ENCODE data around the gene PLXDC2. TPM values are rescaled to one million over a fixed set of nuclear protein-coding genes. Genes with fewer than 3 reads are reported as not detected.
"Not testable (repeated sequence)": the region's sequence is repeated elsewhere in the genome, so short reads cannot be mapped to it uniquely, and the experiment has no call there.

PLXDC2 gene
- polyA plus RNA-seq (2012; ENCODE audit: missing spikeins), result 0.04 TPM

DNA sequence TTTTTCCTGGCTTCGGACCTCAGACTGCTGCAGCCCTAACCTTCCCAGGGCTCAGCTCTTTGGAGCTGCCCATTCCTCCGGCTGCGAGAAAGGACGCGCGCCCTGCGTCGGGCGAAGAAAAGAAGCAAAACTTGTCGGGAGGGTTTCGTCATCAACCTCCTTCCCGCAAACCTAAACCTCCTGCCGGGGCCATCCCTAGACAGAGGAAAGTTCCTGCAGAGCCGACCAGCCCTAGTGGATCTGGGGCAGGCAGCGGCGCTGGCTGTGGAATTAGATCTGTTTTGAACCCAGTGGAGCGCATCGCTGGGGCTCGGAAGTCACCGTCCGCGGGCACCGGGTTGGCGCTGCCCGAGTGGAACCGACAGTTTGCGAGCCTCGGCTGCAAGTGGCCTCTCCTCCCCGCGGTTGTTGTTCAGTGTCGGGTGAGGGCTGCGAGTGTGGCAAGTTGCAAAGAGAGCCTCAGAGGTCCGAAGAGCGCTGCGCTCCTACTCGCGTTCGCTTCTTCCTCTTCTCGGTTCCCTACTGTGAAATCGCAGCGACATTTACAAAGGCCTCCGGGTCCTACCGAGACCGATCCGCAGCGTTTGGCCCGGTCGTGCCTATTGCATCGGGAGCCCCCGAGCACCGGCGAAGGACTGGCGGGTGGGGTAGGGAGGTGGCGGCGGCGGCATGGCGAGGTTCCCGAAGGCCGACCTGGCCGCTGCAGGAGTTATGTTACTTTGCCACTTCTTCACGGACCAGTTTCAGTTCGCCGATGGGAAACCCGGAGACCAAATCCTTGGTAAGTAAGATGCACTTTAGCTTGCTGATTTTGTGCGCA is at the start of gene PLXDC2:
PLXDC2 (plus strand) TSS at position 22 of the 820 bp plus-strand sequence.
- TF ChIP-seq POLR2A (IDR thresholded peaks at IDR 0.05; ENCODE audit: low read depth, low read length), result no peak
- no peak for TF ChIP-seq TAF1 (IDR thresholded peaks at IDR 0.05; ENCODE audit: borderline replicate concordance, low read depth, low read length)
- TF ChIP-seq POLR2AphosphoS5 (IDR thresholded peaks at IDR 0.05; ENCODE audit: low read depth, low read length), result no peak
- FAIRE-seq (no peak), DNase-seq (ENCODE audit: insufficient read length) (no peak)

DNA sequence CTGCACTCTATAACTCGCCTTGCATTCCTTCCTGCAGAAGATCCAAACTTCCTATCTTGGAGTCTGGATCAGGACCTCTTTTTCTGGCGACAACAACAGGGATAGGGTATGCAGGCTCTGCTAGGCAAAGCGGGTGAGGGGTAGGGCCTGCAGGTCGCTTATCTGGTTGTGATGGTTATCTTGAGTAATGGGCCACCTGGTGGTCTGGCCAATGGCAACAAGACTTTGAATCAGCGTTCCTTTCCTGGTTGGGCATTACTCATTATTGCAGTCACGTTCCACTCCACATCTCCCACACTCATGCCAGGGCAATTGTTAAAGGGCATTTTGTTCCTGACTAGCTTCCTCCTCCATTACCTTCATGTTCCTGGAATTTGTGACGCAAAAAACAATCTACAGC is 48.4 kb upstream of the PLXDC2 start:
- no peak for DNase-seq (ENCODE audit: insufficient read length)
- FAIRE-seq, result no peak
- TF ChIP-seq TAF1 (IDR thresholded peaks at IDR 0.05; ENCODE audit: borderline replicate concordance, low read depth, low read length), result no peak
- TF ChIP-seq POLR2A (IDR thresholded peaks at IDR 0.05; ENCODE audit: low read depth, low read length), result no peak
- no peak for TF ChIP-seq POLR2AphosphoS5 (IDR thresholded peaks at IDR 0.05; ENCODE audit: low read depth, low read length)

DNA sequence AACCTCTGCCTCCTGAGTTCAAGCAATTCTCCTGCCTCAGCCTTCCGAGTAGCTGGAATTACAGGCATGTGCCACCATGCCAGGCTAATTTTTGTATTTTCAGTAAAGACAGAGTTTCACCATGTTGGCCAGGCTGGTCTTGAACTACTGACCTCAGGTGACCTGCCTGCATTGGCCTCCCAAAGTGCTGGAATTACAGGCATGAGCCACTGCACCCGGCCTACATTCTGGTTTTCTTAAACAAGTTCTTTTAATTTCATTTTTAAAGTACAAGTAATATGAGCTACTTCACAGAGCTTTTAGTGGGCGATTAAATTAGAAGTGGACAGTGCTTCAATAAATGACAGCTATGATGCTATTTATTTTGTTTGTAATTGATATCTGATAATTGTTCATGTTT is 46.4 kb upstream of the PLXDC2 start:
- FAIRE-seq, result not testable (repeated sequence)

DNA sequence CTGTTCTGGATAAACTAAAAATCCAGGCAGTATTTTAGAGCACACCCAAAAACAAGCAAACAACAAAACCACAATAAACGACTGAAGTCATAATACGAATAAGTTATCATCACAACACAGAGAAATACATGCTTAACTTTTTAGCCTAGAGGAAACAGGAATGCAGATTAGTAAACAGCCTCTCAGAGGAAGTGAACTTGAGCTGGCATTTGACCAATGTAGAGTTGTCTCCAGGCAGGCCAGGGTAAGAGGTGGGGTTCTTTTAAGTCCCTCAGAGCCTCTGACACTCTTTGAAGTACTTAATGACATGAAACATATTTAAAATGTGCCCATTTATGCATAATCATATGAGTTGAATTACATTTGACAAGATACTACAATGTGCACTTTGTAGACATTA is 43.3 kb upstream of the PLXDC2 start:
- no peak for FAIRE-seq
- TF ChIP-seq POLR2A (IDR thresholded peaks at IDR 0.05; ENCODE audit: low read depth, low read length) (no peak), POLR2AphosphoS5 (IDR thresholded peaks at IDR 0.05; ENCODE audit: low read depth, low read length) (no peak), TAF1 (IDR thresholded peaks at IDR 0.05; ENCODE audit: borderline replicate concordance, low read depth, low read length) (no peak)
- no peak for DNase-seq (ENCODE audit: insufficient read length)

More for the DNA sequence above, 46.4 kb upstream of the PLXDC2 start:
- DNase-seq (ENCODE audit: insufficient read length), result not testable (repeated sequence)

DNA sequence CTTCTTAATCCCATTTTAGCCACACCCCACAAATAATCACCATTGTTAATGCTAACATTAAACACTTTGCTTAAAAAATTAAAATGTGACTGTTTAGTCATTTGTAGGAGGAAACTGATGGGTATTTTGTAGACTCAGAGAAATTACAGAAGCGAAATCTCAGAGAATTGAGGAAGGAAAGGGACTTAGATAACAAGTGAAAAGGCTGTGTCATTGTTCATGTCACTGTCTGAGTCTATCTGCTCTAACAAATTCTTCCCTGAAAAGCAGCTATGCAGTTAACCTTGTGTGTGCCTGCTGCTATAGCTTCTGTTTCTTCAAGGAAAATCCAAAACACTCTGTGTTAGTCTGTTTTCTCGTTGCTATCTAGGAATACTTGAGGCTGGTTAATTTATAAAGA is 40.9 kb upstream of the PLXDC2 start:
- DNase-seq (ENCODE audit: insufficient read length), result no peak
- TF ChIP-seq TAF1 (IDR thresholded peaks at IDR 0.05; ENCODE audit: borderline replicate concordance, low read depth, low read length) (no peak), POLR2A (IDR thresholded peaks at IDR 0.05; ENCODE audit: low read depth, low read length) (no peak), POLR2AphosphoS5 (IDR thresholded peaks at IDR 0.05; ENCODE audit: low read depth, low read length) (no peak)
- FAIRE-seq, result no peak

DNA sequence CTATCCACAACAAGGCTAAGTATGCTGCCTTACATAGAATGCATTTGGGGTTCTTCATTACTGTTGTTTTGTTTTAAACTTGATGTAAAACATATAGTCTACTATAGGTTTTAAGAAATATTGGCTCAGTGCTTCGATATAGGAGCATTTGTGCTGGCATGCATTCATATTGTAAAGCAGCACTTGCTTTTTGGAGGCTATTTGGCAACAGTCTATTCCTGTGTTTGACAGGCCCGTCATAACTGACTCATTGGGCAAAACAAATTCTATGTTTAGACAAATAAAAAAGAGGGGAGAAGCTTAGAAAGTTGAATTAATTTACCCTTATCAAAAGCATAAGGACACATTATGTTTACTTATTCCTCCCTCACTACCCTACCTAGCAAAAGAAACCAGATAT is 38.4 kb upstream of the PLXDC2 start:
- no peak for TF ChIP-seq POLR2AphosphoS5 (IDR thresholded peaks at IDR 0.05; ENCODE audit: low read depth, low read length)
- TF ChIP-seq TAF1 (IDR thresholded peaks at IDR 0.05; ENCODE audit: borderline replicate concordance, low read depth, low read length), result no peak
- TF ChIP-seq POLR2A (IDR thresholded peaks at IDR 0.05; ENCODE audit: low read depth, low read length), result no peak
- no peak for DNase-seq (ENCODE audit: insufficient read length)
- FAIRE-seq, result no peak

DNA sequence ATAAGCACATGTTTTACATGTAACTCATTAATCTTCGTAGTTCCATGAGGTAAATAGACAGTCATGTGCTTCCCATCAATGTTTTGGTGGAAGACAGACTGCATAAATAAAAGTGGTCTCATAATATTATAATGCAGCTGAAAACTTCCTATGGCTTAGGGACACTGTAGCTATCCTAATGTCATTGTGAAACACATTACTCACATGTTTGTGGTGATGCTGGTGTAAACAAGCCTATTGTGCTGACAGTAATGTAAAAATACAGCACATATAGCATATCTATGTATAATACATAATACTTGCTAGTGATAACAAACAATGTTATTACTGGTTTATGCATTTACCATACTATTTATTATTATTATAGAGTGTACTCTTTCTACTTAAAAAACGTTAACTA is 37.2 kb upstream of the PLXDC2 start:
- DNase-seq (ENCODE audit: insufficient read length) (no peak), FAIRE-seq (no peak)
- no peak for TF ChIP-seq TAF1 (IDR thresholded peaks at IDR 0.05; ENCODE audit: borderline replicate concordance, low read depth, low read length)
- no peak for TF ChIP-seq POLR2AphosphoS5 (IDR thresholded peaks at IDR 0.05; ENCODE audit: low read depth, low read length)
- TF ChIP-seq POLR2A (IDR thresholded peaks at IDR 0.05; ENCODE audit: low read depth, low read length), result no peak

DNA sequence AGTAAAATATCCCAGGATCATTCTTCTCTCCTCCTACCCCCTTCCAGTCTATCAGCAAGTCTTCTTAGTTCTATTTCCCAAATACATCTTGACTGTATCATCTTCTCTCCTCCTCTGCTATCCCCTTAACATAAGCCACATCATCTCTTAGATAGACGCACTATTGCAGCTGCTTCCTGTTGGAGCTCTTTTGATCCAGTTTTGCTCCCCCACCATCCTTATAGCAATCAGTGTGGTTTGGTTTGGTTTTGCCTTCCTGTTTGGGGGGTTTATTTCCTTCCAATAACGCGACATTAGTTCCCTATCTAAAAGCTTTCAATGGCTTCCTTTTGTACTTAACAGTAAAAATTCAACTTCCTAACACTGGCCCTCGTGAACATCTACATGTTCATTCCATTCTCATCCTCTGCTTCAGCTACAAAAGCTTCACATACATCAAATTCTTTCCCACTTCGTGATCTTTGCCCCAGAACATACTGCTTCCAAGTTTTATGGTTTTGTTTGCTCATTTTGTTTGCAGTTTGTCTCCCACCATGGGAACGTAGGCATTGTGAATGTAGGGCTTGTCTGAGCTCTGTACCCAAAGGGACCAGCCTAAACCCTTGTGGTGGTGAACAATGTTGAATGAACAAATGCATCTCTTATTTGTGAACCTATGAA is 33.7 kb upstream of the PLXDC2 start:
- FAIRE-seq (no peak), DNase-seq (ENCODE audit: insufficient read length) (no peak)
- no peak for TF ChIP-seq TAF1 (IDR thresholded peaks at IDR 0.05; ENCODE audit: borderline replicate concordance, low read depth, low read length)
- no peak for TF ChIP-seq POLR2A (IDR thresholded peaks at IDR 0.05; ENCODE audit: low read depth, low read length)

DNA sequence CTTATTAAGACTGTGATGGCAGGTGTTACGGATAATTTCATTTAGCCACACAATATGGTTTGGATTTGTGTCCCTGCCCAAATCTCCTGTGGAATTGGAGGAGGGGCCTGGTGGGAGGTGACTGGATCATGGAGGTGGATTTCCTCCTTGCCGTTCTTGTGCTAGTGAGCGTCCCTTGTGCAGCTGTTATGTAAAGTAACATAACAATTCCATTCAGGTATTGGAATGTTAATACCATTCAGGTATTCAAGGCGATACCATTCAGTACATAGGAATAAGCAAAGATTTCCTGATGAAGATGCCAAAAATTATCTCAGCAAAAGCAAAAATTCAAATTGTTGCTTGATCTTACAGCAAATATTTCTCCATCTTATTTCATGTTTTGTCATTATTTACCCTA is 32.5 kb upstream of the PLXDC2 start:
- FAIRE-seq (no peak), DNase-seq (ENCODE audit: insufficient read length) (no peak)
- TF ChIP-seq TAF1 (IDR thresholded peaks at IDR 0.05; ENCODE audit: borderline replicate concordance, low read depth, low read length), result no peak
- no peak for TF ChIP-seq POLR2AphosphoS5 (IDR thresholded peaks at IDR 0.05; ENCODE audit: low read depth, low read length)
- no peak for TF ChIP-seq POLR2A (IDR thresholded peaks at IDR 0.05; ENCODE audit: low read depth, low read length)

DNA sequence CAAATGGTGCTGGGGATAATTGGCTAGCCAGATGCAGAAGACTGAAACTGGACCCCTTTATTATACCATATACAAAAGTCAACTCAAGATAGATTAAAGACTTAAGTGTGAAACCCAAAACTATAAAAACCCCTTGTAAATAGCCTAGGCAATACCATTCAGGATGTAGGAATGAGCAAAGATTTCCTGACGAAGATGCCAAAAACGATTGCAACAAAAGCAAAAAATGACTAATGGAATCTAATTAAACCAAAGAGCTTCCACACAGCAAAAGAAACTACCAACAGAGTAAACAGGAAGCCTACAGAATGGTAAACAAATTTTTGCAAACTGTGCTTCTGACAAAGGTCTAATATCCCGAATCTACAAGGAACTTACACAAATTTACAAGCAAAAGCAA is 30.9 kb upstream of the PLXDC2 start:
- FAIRE-seq, result no peak
- TF ChIP-seq TAF1 (IDR thresholded peaks at IDR 0.05; ENCODE audit: borderline replicate concordance, low read depth, low read length) (no peak), POLR2AphosphoS5 (IDR thresholded peaks at IDR 0.05; ENCODE audit: low read depth, low read length) (no peak), POLR2A (IDR thresholded peaks at IDR 0.05; ENCODE audit: low read depth, low read length) (no peak)
- DNase-seq (ENCODE audit: insufficient read length), result no peak

DNA sequence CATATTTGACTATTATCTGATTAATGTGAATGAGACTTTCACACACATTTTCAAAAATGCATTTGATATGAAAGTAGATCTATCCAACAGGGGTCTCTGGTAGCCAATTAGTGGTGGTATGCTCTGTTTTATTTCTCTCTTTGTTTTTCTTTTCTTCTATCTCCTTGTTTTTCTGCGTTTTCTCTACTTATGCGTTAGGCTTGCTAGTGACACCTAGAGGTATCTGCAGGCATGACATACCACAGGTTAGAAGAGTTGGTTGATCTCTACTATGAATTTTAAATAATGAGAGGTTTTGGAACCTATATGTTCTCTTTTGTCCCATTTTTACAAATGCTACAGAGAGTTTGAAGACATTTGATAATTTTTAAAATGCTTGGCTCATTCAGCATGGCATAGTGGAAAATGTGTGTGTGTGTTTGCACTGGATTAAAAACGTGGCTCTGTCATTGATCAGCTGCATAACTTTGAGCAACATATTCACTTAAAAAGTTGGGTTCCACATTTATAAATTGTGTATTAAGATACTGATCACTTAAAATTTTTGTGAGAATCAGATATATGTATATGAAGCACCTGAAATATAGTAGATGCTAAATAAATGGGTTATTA is 28.1 kb upstream of the PLXDC2 start:
- TF ChIP-seq POLR2A (IDR thresholded peaks at IDR 0.05; ENCODE audit: low read depth, low read length) (no peak), TAF1 (IDR thresholded peaks at IDR 0.05; ENCODE audit: borderline replicate concordance, low read depth, low read length) (no peak), POLR2AphosphoS5 (IDR thresholded peaks at IDR 0.05; ENCODE audit: low read depth, low read length) (no peak)

DNA sequence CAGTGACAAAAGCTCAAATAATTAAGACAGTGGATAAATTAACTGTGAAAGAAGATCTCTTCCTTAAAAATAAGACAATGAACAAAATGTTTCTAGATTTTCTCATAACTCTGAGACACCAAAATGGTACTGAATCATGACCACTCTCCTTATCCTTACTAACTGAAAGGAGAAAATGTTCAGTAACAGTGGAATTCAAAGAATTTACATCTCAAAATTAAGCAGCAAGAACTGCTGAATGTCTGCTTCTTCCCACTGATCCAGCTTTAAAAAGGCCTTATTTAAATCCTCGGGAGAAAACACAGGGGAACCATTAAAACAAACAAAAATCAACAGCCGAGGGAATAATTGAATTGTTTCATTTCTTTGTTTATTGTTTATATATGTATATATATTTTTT is 27.3 kb upstream of the PLXDC2 start:
- no peak for FAIRE-seq
- no peak for TF ChIP-seq POLR2AphosphoS5 (IDR thresholded peaks at IDR 0.05; ENCODE audit: low read depth, low read length)
- no peak for TF ChIP-seq POLR2A (IDR thresholded peaks at IDR 0.05; ENCODE audit: low read depth, low read length)
- TF ChIP-seq TAF1 (IDR thresholded peaks at IDR 0.05; ENCODE audit: borderline replicate concordance, low read depth, low read length), result no peak
- no peak for DNase-seq (ENCODE audit: insufficient read length)

More for the DNA sequence above, 28.1 kb upstream of the PLXDC2 start:
- DNase-seq (ENCODE audit: insufficient read length), result no peak
- no peak for FAIRE-seq

Data from GM12892 (cell line).